GM12873 (cell line): ENCODE measurements around the gene ARAF.

Source experiments
- CTCF ChIP-seq: IDR thresholded peaks from 2 replicates; pipeline ENCODE4 v1.5.1; 2012; ENCODE audit warnings: low read depth, mild to moderate bottlenecking, moderate library complexity, low read length, control low read depth; ENCODE audit not compliant: insufficient read depth; ENCODE audit errors: missing control alignments

Gene ARAF

GRCh38 chrX:47595716-47596251 lies 34.8 kb downstream of the ARAF start:
- TF ChIP-seq CTCF, result no peak

- TF ChIP-seq CTCF, result no peak
These were observed 35.3 kb downstream of the ARAF start for GRCh38 chrX:47596256-47596655.

GRCh38 chrX:47597222-47597621 lies 36.2 kb downstream of the ARAF start:
- TF ChIP-seq CTCF, result no peak

GRCh38 chrX:47605024-47605423 lies 44.0 kb downstream of the ARAF start:
- no peak for TF ChIP-seq CTCF

GRCh38 chrX:47607091-47607490 lies 46.1 kb downstream of the ARAF start:
- TF ChIP-seq CTCF, result no peak

- no peak for TF ChIP-seq CTCF
These were observed 47.3 kb downstream of the ARAF start for GRCh38 chrX:47608130-47608810.

GRCh38 chrX:47610511-47610910 lies 49.5 kb downstream of the ARAF start:
- TF ChIP-seq CTCF, result no peak
